Epithelial cell of proximal tubule (primary cell): Measurements from ENCODE around the gene ZNF474. TPM values are rescaled to one million over a fixed set of nuclear protein-coding genes. Genes with fewer than 3 reads are reported as not detected.

ENCODE experiments used
- DNase-seq: peaks from one replicate; pipeline ENCODE4 v3.0.0-alpha.2; 2011; ENCODE audit warnings: low read depth
- H3K4me3 ChIP-seq: 2 replicates; pipeline ENCODE4 v1.5.1; 2011; ENCODE audit warnings: low read depth, mild to moderate bottlenecking, low read length
- CTCF ChIP-seq: conservative IDR thresholded peaks from 2 replicates; pipeline ENCODE4 v1.5.1; 2012; ENCODE audit warnings: low read depth, mild to moderate bottlenecking, low read length
- total RNA-seq: library from RNA; depleted of rRNA; stranded (reverse); fragments of >200 nt; gene quantifications from 2 replicates; pipeline ENCODE4 v1.2.3, GENCODE V29; 2015

ZNF474 gene
- total RNA-seq: not detected in 2 replicates

- peak; percentile 93 for DNase-seq
- H3K4me3 ChIP-seq: peak within 1 kb of the TSS; percentile 39
- TF ChIP-seq CTCF: no peak
Observed at GRCh38 chr5:122129306-122129705, at the start of gene ZNF474. TSS of gene ZNF474 (plus strand) at chr5:122129546. CDS start at chr5:122151991, 22,445 bp downstream.

GRCh38 chr5:122081541-122081940, 47.8 kb upstream of the ZNF474 start:
- no peak for DNase-seq
- TF ChIP-seq CTCF: no peak
- H3K4me3 ChIP-seq: no peak overlapping the region

- no peak for DNase-seq
- no peak for TF ChIP-seq CTCF
- no peak overlapping the region for H3K4me3 ChIP-seq
Observed at GRCh38 chr5:122083535-122083934, 45.8 kb upstream of the ZNF474 start.

- no peak for DNase-seq
- no peak overlapping the region for H3K4me3 ChIP-seq
- TF ChIP-seq CTCF: no peak
Observed at GRCh38 chr5:122085041-122085440, 44.3 kb upstream of the ZNF474 start.

- H3K4me3 ChIP-seq: no peak overlapping the region
- TF ChIP-seq CTCF: no peak
- DNase-seq: no peak
Observed at GRCh38 chr5:122089096-122090013, 40.0 kb upstream of the ZNF474 start.

GRCh38 chr5:122091936-122092600, 37.3 kb upstream of the ZNF474 start:
- H3K4me3 ChIP-seq: no peak overlapping the region
- DNase-seq: no peak
- peak; percentile 79 for TF ChIP-seq CTCF
